HG02973 (cell line): ENCODE data around the gene AQP12A.

ENCODE experiments used
- ATAC-seq: cut with Tn5 transposase; IDR thresholded peaks from one replicate; pipeline ENCODE4 v1.9.1; 2021; ENCODE audit warnings: moderate library complexity; ENCODE audit not compliant: unreplicated experiment

The AQP12A gene

GRCh38 chr2:240722376-240722775 is 30.7 kb downstream of the AQP12A start:
- ATAC-seq: no peak

DNA sequence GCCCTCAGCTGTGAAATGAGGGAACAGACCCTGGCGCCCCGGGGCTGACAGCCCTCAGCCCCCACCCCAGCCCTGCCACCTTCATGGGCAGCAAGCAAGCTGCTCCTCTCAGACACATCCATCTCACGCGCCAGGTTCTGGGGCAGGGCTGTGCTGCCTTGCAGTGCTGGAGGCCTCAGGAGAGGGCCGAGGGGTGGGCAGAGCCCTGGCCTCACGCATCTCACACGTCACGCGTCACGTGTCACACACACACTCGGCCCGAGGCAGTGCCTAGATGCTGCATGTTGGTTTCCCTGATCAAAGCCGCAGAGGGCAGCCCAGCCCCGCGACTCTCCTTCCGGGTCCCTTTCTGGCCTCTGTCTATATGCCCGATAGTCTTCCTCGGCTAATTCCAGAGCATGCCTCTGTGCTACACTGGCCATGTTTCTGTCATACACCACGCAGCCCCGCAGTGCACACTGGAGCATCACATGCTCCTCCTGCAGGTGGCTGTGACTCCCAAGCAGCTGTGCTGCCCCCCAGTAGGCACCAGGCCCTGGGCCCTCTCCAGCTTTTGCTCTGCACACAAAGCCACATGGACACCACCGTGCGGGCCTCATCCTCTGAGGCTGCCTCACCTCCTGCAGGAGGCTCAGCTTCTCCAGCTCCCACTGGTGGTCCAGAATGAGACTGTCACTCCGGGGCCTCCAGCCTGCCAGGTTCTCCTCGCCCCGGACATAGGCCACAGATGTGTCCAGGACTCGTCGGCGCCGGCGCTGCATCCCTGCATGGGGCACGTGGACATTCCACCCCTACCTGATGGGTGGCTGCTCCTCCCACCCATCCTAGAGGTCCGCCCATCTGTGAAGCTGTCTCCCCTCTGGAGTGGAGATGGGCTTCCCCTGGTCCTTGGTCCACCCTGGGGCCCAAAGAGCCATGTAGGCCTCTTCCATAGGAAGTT is 31.4 kb downstream of the AQP12A start:
- no peak for ATAC-seq

- no peak for ATAC-seq
Measured at GRCh38 chr2:240723851-240724250, 32.2 kb downstream of the AQP12A start.

GRCh38 chr2:240724431-240724830 is 32.8 kb downstream of the AQP12A start:
- no peak for ATAC-seq

- ATAC-seq: no peak
Measured at GRCh38 chr2:240725266-240725665, 33.6 kb downstream of the AQP12A start.

DNA sequence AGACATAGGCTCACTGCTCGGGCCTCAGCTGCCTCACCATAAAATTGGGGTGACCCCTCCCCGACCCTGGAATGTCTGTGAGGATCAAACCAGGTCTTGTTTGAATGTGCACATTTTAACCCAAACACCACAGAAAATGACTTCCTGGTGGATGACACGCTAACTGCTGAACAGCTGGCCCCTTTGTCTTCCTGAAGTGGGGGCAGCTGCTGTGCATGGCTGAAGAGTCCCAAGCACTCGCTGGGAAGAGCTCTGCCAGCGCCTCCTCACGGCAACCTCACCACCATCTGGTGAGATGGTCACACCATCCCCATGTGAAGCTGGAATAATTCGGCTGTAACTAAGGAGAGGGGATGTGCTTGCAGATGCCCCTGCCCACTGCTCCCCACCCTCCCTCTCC is 34.0 kb downstream of the AQP12A start:
- no peak for ATAC-seq

GRCh38 chr2:240726876-240727275 is 35.2 kb downstream of the AQP12A start:
- no peak for ATAC-seq

- no peak for ATAC-seq
Measured at GRCh38 chr2:240727439-240727838, 35.8 kb downstream of the AQP12A start.

GRCh38 chr2:240727913-240728312 is 36.2 kb downstream of the AQP12A start:
- ATAC-seq: no peak

- ATAC-seq: no peak
Measured at GRCh38 chr2:240728361-240728760, 36.7 kb downstream of the AQP12A start.

DNA sequence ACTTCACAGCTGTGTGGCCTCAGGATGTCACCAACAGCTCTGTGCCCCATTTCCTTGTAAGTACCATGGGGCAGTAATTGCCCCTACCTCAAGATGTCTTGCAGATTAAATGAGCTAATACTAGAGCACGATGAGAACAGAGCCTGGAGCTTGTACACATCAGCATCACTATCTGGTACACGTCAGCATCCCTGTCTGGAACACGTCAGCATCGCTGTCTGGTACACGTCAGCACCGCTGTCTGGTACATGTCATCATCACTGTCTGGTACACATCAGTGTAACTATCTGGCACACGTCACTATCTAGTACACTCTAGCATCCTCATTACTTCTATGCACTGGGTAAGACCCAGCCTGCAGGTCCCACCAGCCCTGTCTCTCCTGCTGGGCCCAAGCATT is 37.2 kb downstream of the AQP12A start:
- no peak for ATAC-seq

- no peak for ATAC-seq
Measured at GRCh38 chr2:240730501-240731177, 39.0 kb downstream of the AQP12A start.

DNA sequence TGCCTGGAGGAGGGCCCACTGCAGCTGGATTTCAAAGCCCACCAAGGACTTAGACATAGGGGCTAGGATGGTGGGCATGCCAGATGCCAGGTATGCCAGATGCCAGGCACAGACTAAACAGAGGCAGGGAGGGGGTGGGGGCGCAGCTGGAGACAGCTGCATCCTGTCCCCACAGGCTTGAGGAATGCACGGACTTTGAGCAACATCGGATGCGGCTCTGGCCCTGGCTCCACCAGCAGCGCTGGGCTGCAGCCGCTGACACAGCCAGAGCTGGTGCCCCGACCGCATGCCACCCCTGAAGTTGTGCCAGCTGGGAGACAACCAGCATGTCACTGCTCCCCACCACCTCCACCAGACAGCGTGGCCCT is 39.5 kb downstream of the AQP12A start:
- ATAC-seq: no peak

- no peak for ATAC-seq
Measured at GRCh38 chr2:240732184-240732583, 40.5 kb downstream of the AQP12A start.

DNA sequence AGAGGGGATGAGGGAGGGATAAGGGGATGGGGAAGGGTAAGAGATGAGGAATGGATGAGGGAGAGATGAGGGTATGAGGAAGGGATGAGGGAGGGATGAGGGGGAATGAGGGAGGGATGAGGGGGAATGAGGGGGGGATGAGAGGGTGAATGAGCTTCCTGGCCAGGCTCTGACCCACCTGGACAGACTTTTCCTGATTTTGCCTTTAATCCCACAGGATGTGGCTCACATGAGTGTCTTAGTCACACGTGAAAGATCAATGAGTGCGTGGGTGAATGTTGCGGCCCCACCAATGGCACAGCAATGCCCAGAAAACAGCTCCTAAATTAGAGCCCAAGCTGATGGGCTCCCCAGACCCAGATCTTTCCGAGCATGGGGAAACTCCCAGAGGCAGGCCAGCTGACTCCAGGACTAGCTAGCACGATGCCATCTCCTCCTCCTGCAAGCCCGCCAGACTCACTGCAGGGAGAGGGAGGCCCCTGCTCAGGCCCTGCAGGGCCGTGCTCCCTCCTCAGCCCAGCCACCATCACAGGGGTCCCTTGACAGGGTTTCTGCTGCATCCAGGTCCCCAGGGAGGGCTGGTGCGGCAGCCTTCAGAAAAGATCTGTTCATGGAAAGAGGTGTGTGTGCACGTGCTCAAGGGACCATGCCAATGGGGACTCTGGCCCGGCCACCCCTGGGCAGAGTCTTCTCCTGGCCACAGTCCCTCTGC is 41.4 kb downstream of the AQP12A start:
- ATAC-seq: no peak

DNA sequence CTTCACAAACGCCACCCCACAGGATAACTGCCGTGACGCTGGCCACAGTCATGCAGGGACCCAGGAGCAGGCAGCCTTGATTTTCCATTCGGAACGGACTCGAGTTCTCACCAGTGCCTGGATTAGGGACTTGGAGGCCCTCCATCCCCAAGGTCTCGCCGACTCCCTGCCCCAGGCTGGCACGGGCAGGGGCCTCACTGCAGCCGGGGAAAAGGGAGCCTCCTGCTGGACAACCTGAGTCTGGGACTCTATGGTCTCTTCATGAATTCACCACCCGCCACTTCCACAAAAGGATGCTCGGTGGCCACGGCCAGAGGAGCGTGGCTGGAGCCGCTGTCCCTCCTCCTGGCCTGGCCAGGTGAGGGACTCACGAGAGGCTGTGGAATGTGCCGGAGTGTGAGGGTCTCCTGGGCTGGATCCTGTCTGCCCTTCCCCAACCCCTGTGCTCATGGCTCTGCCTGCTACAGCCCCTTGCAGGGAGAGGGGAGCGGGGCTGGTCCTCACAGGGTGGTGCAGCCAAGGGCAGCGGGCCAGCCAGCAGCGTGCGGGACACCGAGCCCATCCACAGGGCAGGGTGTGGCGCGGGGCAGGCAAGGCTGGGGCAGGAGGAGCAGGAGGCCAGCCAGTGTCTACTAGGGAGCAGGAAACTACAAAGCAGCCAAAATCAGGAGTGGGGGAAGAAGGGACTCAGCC is 42.3 kb downstream of the AQP12A start:
- no peak for ATAC-seq

GRCh38 chr2:240734756-240735155 is 43.1 kb downstream of the AQP12A start:
- no peak for ATAC-seq

GRCh38 chr2:240735476-240735875 is 43.8 kb downstream of the AQP12A start:
- ATAC-seq: no peak

GRCh38 chr2:240736281-240737250 is 44.9 kb downstream of the AQP12A start:
- no peak for ATAC-seq

- ATAC-seq: no peak
Measured at GRCh38 chr2:240737512-240737911, 45.8 kb downstream of the AQP12A start.
